ENCODE results near the gene C1orf105.

C1orf105 gene

GRCh38 chr1:172460887-172461315 lies 40.4 kb downstream of the C1orf105 start:
- DNase-seq, result no peak

DNA sequence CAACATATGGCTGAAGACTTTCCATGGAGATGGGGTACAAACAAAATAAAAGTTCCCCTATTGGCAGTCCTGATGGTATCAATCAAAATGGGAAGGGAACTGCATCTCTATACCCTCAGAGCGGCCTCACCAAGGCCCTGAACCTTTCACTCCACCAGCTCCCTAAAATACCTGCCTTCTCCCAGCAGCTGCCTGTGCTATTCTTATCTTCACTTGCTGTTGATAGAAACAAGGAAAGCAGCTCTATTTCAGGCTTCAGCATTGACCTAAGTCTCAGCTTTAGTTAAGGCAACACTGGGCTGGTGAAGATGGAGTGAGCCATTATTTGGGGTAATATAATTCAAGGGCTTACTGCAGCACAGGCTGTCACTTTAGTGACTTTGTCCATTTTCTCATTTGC lies 45.1 kb downstream of the C1orf105 start:
- DNase-seq, result no peak

DNA sequence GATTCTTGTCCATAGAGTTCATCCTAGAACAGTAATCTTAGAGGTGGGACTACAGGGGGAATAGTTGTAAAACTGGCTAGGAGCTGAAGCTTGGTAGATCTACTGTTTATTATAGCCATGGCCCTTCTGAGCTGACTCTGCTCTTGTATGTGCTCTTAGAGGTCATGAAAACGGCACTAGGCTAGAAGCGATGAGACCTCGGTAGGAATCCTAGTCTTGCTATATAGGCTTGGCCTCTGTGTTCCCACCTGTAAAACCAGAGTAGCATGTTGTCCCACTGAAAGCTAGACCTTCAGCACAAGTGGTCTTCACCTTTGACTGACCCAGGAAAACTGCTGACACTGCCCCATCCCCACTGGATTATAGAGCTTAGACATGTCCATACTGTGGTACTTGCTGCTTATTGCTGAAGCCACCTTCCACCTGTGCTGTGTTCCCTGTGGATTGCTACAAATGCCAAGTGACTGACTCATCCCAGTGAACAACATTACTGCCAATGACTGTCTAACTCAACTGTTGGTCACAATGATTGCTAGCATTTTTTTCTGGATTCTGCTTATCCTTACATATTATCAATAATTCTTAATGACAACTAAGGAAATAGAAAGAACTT lies 46.4 kb downstream of the C1orf105 start:
- DNase-seq, result no peak

DNA sequence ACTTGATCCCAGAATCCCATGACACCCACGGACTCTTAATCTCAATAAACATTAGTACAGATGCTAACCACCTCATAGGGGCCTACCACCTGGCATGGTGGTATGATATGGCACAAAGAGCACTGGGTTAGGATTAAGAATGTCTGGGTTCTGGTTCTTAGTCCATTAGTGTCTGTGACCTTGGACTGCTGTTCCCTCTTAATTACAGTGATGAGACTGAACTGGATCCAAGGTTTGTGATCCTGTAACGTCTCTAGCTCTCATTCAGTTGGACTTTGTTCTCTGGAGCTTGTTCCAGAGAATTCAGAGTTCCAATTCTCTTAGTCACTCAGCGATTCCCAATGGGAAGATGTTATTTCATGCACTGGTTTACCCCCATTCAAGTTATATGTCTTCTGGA lies 47.0 kb downstream of the C1orf105 start:
- no peak for DNase-seq

DNA sequence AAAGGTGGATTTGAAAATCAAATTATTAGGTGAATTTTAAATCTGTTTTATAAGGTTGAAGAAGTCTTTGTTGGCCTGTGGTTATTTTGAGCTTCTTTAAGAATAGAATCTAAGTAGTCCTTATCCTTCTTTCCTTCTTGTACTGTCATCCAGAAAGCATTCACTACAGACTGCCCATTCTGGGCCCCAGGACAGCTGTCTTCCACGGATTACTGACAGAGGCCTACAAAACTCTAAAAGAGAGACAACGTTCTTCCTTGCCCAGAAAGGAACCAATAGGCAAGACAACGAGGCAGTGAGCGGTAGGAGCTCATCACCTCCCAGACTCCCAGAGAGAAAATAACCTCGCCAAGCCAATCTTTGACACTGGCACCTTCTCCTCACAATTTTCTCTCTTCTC lies 47.8 kb downstream of the C1orf105 start:
- no peak for DNase-seq

DNA sequence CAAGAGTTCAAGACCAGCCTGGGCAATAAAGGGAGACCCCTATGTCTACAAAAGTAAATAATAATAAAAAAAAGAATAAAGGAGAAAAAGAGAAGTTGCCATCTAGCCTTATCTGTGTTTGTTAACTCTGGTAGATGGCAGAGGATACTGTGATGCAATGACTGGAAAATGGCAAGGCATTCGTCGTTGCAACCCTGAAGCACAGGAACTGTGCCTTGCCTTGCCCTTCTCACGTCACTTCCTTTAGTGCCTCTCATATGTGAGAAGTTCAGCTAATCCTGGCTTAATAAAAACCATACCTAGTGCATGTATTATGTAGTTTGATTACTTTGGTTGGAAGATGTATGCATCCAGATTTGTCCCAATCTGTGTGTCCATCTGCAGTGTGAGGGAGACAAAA lies 49.2 kb downstream of the C1orf105 start:
- DNase-seq, result no peak

DNA sequence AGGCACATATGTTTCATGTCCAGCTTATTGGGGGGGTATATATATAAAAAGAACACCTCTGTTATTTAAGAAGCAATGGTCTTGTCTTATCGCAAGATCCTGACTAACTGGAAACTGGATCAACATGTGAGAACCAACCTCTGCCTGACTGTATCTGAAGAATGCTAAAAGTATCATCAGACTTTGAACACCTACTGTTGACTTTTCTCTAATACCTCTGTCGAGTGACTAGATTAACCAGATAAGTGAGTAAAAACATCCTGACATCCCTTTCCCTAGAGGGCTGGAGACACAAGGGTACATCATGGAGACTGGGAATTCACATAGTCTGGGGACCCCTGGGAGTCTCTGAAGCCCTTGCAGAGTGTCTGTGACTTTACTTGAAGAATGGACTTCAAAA lies 49.7 kb downstream of the C1orf105 start:
- DNase-seq, result no peak

DNA sequence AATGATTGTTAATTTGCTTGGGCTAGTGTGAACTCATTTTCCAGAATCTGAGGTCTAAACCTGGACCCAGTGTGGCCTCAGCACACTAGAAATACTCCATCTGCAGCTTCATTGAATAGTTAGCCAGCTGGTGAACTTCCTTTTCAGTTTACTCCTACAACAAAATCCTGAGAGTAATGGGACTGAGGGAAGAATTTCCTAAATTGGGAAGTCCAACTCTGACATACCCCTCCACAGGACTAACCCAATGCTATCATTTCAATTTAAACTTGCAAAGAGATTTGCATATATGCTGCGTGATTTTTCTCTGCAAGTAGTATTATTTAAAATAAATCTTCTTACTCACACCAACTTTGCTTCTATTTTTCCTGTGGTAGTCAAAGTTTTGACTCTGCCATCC lies 51.2 kb downstream of the C1orf105 start:
- DNase-seq, result no peak

- DNase-seq, result no peak
These were observed 52.0 kb downstream of the C1orf105 start for GRCh38 chr1:172472495-172472894.

DNA sequence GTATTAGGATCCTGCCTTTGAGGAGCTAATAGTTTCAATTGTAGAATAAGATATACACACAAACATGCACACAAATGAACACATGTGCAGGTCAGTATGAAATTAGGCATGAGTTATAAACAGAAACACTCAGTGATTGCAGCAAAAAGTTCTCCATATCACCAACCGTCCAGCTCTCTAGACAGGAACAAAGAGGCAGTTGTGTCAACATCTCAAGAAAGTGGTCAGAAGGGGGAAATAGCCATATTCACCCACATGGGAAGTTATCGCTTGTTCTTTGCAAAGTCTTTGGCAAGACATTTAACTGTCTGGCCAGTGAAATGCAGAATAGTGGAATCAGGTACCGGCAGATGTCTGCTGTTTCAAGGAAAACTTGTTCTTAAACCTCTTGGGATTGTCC lies 52.8 kb downstream of the C1orf105 start:
- no peak for DNase-seq

- DNase-seq, result no peak
These were observed 53.4 kb downstream of the C1orf105 start for GRCh38 chr1:172473842-172474241.

DNA sequence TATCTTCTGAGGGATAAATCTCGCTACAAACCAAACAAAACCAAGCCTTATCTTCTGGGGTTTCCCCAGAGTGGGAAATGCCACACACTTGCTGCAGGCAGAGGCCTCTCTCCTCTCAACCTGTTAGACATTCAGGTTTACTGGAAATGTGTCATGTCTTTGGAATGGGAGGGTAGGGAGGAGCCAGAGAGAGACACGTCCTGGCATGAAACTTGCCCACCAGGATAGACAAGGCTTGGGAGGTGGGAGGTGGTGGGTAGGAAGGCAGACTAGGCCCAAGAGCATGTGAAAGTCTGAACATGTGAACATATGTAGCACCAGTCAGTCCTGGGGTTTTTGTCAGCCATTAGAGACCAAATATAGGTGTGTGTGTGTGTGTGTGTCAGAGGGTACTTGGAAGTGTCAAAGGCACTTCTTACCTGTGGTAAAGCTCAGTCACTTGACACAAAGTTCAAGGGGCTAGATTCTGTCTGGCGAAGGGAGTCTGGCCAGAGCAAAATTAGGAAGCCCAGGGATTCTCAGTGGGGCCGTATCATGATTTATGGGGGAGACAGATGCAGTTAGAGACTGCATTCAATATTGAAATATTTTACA lies 55.8 kb downstream of the C1orf105 start:
- DNase-seq, result no peak

- no peak for DNase-seq
These were observed 56.7 kb downstream of the C1orf105 start for GRCh38 chr1:172477216-172477615.

GRCh38 chr1:172477741-172478140 lies 57.3 kb downstream of the C1orf105 start:
- no peak for DNase-seq

DNA sequence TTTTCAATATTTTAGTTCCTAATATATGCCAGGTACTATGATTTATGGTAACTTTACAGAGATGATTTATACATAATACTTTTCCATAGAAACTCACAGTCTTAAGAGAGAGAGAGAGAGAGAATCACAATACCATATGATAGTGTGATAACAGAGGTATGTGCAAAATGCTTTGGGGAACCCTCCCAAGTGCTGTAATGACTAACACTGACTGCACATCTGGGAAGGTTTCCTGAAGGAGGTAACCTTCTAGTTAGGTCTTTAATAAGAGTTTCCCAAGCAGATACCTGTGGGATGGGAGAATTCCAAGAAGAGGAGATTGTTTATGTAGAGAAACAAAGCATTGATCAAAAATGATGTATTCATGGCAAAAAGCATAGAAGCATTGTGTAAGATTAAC lies 58.0 kb downstream of the C1orf105 start:
- no peak for DNase-seq

DNA sequence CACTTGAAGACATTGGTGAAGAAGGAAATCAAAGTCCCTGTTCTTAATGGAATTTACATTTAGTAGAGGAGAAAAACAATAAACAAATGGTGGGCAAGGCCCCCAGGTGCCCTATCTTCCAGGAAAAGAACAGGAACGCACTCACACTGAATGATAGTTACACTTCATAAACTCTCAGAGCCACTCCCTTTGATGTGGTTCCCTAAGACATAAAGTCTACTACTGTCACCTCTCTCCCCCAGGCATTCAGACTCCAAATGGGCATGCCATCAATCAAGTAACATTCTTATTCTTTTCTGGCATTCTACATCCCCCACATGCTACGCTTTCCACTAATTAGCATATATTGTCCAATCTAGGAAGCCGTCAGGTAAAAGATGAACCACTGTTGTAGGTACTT lies 59.9 kb downstream of the C1orf105 start:
- no peak for DNase-seq

- DNase-seq, result no peak
These were observed 61.6 kb downstream of the C1orf105 start for GRCh38 chr1:172482044-172482443.

DNA sequence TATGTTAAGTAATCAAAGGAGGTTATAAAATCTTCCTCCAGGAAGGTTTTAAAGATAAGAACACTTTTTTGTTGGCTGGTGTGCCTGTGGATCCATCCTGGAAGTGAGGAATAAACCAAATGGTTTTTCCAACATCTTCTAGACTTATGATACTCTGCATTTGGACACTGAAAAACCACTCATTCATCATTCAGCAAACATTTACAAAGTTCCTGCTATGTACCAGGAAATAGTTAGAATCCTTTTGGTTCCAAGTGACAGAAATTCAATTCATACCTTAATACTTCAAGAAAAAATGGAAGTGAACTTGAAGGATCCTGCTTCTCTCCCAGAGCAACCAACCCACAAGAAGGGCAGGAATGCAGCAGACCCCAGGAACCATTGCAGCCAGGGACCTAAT lies 63.0 kb downstream of the C1orf105 start:
- DNase-seq, result no peak

GRCh38 chr1:172484252-172484651 lies 63.8 kb downstream of the C1orf105 start:
- no peak for DNase-seq

GRCh38 chr1:172485626-172486025 lies 65.1 kb downstream of the C1orf105 start:
- DNase-seq, result no peak

GRCh38 chr1:172486805-172487454 lies 66.4 kb downstream of the C1orf105 start:
- no peak for DNase-seq

GRCh38 chr1:172487550-172487949 lies 67.1 kb downstream of the C1orf105 start:
- no peak for DNase-seq

DNA sequence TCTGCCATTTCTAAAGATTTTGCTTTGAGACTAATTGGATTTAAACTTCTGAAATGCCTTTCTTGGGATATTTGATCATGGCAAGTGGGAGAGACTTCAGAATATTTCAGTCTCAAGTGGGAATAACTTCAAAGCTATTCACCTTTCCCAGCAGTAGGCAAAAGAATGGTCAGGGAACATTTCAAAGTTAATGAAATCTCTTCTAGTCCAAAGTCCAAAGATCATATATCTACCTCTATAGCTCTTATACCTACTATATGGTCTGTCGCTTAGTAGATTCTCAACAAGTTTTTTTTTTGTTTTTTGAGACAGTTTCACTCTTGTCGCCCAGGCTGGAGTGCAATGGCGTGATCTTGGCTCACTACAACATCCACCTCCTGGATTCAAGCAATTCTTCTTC lies 67.9 kb downstream of the C1orf105 start:
- DNase-seq, result no peak

GRCh38 chr1:172489847-172490246 lies 69.4 kb downstream of the C1orf105 start:
- DNase-seq, result no peak

GRCh38 chr1:172492421-172492820 lies 71.9 kb downstream of the C1orf105 start:
- no peak for DNase-seq
